ENCODE results near the gene ACTL8.
A peak's percentile ranks its signal among the peaks of the same experiment; 100 is the strongest.

The ACTL8 gene

DNA sequence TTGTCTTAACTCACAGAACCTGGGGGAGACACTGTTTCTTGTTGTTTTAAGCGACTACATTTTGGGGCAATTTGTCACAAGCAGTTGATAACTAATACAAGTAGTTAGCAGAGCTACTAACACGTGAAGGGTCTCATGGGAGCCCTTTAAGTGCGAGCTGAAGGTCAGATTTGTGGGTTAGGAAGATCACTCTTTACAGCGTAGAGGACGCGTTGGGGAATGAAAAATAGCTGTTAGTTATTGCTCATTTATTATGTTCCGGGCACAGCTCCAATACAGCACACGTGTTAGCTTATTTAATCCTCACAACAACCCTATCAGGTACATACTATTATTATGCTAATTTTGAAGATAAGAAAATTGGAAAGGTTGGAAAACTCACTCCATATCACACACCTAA is 95.9 kb downstream of the ACTL8 start:
- DNase-seq: no peak

DNA sequence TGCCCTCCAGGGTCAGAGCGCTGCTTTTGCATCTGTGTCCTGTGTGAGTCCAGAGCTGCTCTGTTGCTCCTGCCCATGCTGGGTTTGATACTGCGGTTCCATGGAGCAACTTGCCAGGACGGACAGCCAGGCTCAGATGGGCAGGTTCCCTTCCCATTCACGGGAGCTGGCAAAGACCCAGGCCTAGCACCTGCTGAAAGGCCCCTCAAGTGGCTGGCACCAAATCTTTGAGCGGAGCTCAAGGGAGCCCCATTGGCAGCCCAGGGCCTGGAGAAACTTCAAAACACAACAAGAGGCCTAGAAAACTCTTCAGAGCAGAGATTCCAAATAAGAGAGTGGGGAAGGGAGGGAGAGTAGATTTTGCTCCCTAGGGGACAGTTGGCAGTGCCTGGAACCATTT is 97.2 kb downstream of the ACTL8 start:
- DNase-seq: no peak

DNA sequence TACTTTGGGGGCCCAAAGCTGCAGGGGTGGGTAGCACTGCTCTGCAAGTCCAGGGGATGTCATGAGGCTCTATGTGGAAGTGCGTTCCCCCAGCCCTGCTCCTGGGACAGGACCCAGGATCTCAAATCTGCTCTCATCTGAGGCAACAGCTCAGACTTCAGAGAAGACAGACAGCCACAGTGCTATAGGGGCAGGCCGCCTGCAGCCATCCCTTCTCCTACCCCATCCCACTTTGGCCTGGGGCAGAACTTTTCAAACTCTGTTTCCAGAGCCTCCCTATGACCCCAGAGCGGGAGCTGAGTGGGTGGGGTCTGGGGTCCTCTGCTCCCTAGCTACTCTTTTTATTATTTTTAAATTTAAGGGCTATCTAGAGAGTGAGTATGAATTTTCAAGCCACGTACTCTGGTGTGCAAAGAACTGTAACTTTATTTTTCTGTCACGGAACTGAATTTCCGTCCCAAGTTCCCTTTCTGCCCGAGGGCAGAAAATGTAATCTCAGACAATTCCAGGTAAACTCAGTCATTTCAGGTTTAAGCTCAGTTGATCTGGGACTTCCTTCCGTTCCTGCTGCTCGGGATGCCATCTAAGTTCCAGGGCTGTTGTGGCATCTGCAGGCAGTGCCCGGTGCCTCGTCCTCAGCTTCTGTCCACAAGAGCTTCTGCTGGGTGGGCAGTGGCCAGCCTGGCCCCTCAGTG is 98.3 kb downstream of the ACTL8 start:
- no peak for DNase-seq

DNA sequence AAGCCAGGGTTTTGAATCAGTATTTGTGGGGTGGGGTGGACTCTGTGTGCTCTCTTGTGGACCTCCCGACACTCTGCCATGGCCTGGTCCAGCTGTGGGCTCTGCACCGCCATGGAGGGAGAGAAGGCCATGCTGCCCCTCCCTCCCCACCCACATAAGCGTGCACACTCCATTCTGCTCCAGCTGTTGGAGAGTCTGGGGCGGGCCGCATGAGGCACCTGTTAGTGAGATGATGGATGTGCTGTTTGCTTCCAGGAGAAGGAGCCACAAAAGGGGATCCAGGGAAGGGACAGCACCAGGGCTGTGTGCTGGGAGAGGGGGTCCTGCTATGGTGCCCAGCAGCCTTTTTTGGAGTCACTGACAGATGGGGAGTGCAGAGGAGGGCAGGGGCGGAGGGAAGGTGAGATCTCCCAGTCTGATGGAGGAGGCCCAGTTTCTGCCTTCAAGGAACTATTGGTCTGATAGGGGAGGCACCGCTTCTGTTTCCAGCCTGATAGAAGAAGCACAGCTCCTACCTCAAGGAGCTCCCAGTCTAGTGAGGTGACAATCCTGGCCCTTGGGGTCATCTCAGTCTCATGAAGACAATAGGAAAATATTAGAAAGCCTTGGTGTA is 101.5 kb downstream of the ACTL8 start:
- no peak for DNase-seq

DNA sequence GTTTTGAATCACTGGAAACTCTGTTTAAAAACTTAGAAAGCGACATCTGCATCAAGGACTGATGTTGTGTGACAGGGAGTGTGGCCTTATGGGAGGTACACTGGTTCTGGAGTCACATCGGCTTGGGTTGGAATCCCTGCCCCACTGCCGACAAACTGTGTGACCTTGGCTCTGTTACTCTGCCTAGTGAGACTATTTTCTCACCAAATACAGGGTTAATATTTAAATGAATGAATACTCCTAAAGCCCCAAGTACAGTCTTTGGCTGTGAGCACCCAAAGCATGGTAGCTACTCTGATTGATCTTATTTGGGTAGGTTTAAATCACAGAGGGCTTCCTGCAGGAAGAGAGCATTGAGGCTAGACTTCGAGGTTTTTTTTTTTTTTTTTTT is 102.0 kb downstream of the ACTL8 start:
- no peak for DNase-seq

DNA sequence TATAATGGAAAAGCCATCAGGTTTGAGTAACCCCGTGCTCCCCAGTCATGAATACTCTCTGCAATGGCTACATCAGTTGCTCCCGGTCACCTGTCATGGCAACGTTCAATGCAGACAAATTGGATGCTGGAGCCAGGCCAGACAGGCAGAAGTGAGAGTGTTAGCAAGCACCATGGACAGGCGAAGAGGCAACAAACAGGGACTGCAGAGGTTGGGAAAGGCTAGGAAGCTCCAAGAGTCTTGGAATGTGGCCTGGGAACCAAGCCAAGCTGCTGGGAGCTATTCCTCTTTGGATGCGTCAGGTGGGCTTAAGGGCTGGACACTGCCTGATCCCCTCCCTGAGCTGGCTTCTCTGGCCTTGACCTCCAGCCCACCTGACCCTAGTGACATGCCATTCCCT is 102.9 kb downstream of the ACTL8 start:
- peak; percentile 63 for DNase-seq

DNA sequence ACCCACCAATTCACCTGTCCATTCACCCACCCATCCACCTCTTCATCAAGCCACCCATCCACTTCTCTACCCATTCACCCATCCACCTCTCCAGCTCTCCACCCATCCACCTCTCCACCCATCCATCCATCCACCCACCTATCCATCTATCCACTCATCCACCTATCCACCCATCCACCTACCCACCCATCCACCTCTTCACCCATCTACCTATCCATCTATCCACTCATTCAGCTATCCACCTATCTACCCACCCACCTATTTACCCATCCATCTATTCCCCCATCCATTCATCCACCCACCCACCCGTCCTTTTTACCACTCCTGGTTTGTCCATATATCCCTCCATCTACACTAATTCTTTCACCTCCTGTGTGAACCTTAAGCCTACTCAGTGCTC is 105.7 kb downstream of the ACTL8 start:
- no peak for DNase-seq

DNA sequence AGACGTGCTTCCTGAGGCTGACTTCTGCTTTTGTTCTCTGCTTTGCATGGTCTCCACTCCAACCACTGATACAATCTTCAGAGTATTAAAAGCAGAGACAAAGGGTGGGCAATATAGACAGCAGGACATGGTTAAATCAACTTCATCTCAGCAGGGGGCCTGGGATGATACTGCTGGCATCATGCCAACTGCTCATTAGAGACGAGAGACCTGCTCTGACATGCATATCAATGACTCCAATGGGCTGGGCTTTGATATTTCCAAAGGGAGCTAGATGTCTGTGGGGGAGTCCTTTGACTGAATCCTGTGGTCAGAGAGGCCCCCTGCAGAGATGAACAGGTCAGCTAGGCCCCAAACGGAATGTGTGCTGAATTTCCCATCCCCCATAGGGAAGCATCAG is 106.6 kb downstream of the ACTL8 start:
- DNase-seq: peak; percentile 94

DNA sequence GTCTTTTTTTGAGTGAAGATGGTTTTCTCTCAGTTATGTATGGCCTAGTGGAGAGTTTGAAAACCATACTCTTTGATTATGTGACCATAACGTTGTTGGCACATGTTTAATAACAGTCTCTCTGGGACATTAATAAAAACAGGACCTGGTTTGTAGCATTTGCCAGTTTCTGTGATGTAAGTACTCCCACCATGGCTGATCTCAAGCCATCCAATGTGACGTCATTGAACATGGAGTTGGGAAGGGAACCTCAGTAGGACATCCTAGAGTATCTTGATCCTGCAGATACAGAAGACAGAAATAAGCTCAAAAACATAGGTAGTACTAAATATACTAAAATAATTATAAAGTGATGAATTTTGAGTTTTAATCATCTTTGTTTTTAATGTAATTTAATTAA is 107.0 kb downstream of the ACTL8 start:
- no peak for DNase-seq

DNA sequence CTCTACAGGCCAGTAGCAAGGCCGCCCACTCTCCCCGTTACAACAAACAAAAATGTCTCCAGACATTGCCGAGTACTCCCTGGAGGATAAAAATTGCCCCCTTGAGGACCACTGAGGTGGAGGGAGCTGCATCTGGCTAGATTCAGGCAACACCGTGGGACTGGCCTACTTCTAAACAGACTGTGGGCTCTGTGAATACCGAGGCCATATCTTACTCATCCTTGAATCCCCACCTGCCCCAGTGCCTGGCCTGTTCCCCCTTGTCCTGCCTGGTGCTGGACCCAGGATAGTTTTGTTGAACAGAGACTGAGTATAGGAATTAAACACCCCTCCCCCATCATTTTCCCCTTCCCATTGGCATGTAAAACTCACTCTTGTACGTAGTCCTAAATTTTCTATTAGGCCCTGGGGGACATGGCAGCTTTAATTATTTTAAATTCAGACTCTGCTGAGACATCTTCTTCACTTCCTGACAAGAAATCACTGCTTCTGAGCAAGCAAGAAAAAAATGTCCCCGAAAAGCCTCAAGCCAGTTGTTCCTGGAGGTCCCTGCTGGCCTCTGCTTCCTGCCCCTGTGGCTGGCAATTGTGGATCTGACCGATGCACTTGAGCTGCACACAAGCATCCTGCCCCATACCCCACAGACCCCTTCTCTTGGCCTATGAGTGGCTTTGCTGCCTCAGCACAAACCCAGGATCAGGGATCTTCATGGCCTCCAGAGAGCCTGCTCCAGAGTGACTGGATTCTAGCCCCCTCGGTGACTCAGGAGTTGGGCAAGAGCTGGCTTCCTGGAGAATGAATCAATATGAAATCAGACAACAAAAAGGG is 111.0 kb downstream of the ACTL8 start:
- no peak for DNase-seq

DNA sequence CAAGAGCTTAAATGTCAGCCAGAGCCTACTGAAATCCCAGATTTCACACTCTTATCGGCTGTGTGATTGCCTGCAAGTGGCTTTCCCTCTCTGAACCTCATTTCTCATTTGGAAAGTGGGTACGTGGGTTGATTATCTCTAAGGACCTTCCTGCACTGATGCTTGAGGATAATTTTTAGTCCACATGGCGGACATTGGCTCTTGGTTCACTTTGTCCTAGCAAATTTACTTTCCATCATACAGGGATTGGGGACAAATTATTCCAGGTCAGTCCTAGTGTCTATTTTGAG is 111.6 kb downstream of the ACTL8 start:
- no peak for DNase-seq

DNA sequence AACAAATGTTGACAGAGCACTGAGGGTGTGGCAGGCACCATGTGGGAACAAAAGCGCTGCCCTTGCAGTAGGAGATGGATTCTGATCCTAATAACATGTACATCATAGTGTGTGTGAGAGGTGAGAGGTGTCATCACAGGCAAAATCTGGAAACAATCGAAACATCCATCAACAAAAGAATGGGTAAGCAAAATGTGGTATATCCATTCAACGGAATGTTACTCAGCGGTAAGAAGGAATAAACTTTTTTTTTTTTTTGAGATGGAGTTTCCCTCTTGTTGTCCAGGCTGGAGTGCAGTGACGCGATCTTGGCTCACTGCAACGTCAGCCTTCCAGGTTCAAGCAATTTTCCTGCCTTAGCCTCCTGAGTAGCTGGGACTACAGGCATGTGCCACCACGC is 112.3 kb downstream of the ACTL8 start:
- no peak for DNase-seq

DNA sequence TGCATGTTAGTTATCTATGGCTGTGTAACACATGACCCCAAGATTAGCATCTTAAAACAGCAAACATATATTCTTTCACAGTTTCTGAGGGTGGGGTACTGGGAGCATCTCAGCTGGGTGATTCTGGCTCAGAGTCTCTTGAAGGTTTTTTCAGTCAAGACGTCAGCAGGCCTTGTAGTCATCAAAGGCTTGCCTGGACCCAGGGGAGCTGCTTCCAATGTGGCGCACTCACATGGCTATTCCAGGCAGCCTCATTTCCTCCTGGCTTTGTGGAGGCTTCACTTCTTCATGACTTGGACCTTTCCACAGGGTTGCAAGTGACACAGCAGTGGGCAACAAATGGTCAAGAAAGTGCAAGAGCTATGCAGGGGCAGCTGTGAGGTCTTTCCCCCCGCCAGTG is 114.7 kb downstream of the ACTL8 start:
- no peak for DNase-seq

DNA sequence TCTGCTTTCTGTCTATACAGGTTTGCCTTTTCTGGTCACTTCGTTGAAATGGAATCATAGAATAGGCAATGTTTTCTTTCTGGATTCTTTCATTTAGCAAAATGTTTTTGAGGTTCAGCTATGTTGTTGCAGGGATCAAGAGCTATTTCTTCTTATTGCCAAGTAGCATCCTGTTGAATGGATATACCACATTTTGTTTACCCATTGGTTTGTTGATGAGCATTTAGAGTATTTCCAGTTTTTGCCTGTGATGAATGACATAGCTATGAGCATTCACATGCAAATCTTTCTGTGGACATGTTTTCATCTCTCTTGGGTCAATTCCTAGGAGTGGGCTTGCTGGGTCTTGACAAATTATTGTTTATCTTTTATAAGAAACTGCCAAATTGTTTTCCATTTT is 115.5 kb downstream of the ACTL8 start:
- DNase-seq: no peak

DNA sequence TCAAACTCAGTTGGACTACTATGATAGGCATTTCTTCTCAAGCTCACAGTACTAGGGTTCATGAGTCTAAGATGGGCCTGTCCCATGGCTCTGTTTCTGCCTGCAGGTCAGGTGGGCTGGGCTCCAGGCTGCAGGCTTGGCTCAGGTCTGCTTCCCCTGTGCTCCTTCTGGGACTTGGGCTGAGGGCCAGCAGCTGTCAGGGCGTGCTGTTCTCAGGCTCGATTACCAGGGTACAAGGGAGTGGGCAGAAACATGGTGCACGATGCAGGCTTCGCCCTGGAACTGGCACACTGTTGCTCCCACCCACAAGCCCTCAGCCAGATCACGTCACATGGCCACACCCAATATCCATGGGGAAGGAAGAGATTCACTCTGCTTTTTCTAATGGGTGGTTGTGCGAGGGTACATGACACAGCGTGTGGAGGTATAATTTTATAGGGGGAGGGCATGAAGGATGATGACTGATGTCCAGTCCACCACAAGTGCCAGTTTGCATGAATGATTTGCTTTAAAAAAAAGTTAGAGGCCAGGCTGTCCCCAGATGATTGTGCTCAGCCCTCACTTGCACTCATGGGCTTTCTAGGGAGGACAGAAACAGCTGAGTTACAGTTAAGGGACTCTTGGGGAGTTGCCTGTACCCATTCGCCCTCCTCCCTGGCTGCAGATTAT is 118.0 kb downstream of the ACTL8 start:
- DNase-seq: no peak

DNA sequence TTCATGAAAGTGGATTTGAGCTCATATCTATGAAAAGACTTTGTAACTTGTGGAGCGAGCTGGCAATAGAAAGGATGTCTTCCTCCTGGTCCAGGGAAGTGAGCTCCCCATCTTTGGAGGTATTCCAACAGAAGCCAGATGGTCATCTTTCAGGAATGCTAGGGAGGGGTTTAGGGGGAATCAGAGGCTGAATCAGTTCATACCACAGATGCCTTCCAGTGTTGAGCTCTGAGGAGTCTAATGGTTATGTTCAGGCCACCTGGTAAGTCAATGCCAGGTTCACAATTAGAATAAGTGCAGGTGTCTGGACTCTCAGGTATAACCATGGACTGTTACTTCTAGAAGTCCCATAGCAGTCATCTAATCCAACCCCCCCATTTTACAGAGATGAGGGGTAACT is 119.1 kb downstream of the ACTL8 start:
- no peak for DNase-seq

DNA sequence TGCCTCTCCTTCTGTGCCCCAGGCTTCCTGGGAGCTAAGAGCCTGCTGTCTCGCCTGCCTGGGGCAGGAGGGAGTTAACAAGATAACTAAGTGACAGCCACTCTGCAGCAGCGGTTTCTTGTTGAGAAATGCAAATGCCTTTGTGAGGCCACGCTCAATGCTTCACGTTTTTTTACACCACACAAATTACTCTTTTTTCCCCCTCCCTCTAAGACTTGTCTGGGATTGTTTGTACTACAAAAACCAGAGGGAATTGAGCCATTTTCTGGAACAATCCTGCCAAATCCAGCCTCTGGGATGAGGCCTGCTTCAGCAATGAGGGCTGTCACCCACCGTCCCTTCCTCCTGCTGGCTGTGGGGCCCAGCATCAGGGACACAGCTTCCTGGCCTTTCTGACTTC is 119.6 kb downstream of the ACTL8 start:
- DNase-seq: no peak

DNA sequence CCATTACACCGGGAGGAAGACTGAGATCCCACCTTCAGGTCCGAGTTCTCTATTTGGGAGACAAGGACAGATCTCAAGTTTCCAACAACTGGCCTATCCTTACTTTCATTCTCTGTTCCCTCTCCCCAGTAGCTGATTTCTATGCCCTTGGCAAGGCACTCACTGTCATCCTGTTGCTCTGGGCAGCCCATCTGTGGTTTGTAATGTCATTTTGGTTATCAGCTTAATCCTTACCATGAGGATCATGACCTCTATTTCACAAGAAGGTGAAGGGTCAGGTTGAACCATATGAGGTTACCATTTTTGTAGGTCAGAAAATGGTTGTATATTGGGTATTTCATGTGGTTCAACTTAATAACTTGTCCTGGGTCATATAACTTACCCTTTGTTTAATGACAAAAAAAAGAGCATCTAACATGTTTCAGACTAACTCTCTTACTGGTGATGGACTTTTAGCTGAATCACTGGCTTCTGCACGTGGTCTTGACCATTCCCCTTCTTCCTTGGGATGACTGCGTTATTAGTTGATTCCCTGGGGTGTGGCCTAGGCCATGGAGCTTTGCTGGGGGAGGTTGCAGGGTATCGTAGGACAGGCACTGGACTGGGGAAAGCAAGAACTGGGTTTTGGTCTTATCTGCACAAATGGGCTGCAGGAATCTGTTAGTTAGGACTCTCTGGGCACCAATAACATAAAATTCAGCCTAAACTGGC is 120.2 kb downstream of the ACTL8 start:
- DNase-seq: no peak

DNA sequence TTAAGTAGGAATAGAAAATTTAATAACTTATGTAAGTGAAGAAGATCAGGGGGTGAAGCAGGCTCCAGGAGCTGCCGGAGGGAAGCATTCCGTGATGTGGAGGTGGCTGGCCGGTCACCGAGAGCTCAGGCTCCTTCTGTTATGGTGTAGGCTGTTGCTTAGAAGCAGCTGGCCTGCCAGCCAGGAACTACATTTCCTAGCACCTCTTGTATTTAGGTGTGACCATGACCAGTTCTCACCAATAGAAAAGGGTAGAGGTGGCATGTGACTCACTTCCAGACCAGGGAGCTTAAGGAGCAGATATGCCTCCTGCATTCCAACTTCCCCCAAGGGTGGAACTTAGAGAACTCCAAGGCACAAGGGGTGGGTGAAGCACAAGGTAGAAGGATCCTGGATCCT is 120.7 kb downstream of the ACTL8 start:
- DNase-seq: no peak
